Measurements from ENCODE around the gene INHBA. TPM values are rescaled to one million over a fixed set of nuclear protein-coding genes. Genes with fewer than 3 reads are reported as not detected.

INHBA gene
- total RNA-seq, 4 donors from 2014 or later = 0.93 to 3.5 (median 1.7) TPM

- TF ChIP-seq CTCF (IDR thresholded peaks at IDR 0.05) = no peak
- ATAC-seq (ENCODE audit: low FRiP score) = no peak
- no peak for DNase-seq (ENCODE audit: low spot score)
Observed at GRCh38 chr7:41691286-41692190, 11.4 kb downstream of the INHBA start.

- TF ChIP-seq CTCF (IDR thresholded peaks at IDR 0.05) = no peak
- DNase-seq (ENCODE audit: low spot score) (no peak), ATAC-seq (ENCODE audit: low FRiP score) (no peak)
Observed at GRCh38 chr7:41689815-41690214, 13.1 kb downstream of the INHBA start.

- TF ChIP-seq CTCF (IDR thresholded peaks at IDR 0.05) = no peak
- no peak for ATAC-seq (ENCODE audit: low FRiP score)
Observed at GRCh38 chr7:41688906-41689305, 14.0 kb downstream of the INHBA start.

GRCh38 chr7:41688012-41688625 lies 14.8 kb downstream of the INHBA start:
- no peak for DNase-seq (ENCODE audit: low spot score)

More at GRCh38 chr7:41688906-41689305, 14.0 kb downstream of the INHBA start:
- DNase-seq (ENCODE audit: low spot score) = no peak

GRCh38 chr7:41685684-41686083 lies 17.2 kb downstream of the INHBA start:
- ATAC-seq (ENCODE audit: low FRiP score) = no peak
- no peak for TF ChIP-seq CTCF (IDR thresholded peaks at IDR 0.05)
- DNase-seq (ENCODE audit: low spot score) = no peak

More at GRCh38 chr7:41688012-41688625, 14.8 kb downstream of the INHBA start:
- TF ChIP-seq CTCF (IDR thresholded peaks at IDR 0.05) = no peak
- no peak for ATAC-seq (ENCODE audit: low FRiP score)

- ATAC-seq (ENCODE audit: low FRiP score) (no peak), DNase-seq (ENCODE audit: low spot score) (no peak)
- TF ChIP-seq CTCF (IDR thresholded peaks at IDR 0.05) = no peak
Observed at GRCh38 chr7:41682422-41682821, 20.5 kb downstream of the INHBA start.
